ENCODE results near the gene PEMT.

The PEMT gene

DNA sequence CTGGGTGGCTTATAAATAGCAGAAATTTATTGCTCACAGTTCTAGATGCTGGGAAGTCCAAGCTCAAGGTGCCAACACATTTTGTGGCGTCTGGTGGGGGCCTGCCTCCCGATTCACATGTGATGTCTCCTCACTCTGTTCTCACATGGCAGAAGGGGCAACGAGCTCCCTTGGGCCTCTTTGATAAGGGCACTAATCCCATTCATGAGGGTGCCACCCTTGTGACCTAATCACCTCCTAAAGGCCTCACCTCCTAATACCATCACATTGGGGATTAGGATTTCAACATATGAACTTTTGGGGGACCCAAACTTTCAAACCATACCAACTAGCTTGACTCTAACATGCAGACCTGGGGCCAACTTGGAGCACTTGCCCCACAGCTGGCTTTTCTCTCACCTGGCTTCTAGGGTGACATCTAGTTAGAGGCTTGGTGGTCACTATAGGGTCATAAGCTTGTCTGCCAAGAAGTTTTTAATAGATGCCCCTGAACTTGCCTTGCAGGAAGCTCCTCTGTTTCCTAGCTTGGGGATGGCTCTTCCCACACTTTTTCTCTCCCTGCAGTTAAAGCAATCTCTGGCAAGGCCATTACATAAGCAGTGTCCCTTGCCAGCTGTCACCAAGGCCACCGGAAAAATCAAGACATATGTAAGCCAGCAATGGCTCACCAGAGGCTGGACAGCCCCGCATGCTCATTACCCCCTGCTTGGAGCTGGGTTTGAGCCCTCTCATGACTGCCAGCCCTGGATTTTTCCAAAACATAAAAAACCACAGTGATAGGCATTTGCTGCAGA lies 123.1 kb downstream of the PEMT start:
- no peak overlapping the region for H2AFZ ChIP-seq (ENCODE audit: low read length)
- H3K4me2 ChIP-seq (ENCODE audit: low read depth, low read length), result no peak overlapping the region
- TF ChIP-seq, protein P1, sequence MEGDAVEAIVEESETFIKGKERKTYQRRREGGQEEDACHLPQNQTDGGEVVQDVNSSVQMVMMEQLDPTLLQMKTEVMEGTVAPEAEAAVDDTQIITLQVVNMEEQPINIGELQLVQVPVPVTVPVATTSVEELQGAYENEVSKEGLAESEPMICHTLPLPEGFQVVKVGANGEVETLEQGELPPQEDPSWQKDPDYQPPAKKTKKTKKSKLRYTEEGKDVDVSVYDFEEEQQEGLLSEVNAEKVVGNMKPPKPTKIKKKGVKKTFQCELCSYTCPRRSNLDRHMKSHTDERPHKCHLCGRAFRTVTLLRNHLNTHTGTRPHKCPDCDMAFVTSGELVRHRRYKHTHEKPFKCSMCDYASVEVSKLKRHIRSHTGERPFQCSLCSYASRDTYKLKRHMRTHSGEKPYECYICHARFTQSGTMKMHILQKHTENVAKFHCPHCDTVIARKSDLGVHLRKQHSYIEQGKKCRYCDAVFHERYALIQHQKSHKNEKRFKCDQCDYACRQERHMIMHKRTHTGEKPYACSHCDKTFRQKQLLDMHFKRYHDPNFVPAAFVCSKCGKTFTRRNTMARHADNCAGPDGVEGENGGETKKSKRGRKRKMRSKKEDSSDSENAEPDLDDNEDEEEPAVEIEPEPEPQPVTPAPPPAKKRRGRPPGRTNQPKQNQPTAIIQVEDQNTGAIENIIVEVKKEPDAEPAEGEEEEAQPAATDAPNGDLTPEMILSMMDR (IDR thresholded peaks at IDR 0.05; ENCODE audit: low read length), result no peak
- TF ChIP-seq EZH2 (optimal IDR thresholded peaks at IDR 0.05; ENCODE audit: low read depth, low read length), result no peak
- TF ChIP-seq EZH2phosphoT487 (IDR thresholded peaks at IDR 0.05; ENCODE audit: low read length), result no peak
- peaks cover 7% of the 10 kb centered on the region; the same call in 1 of the 2 replicates for H3K27me3 ChIP-seq (replicated peaks; ENCODE audit: insufficient read depth, low read length)
- no peak for DNase-seq
- H3F3A ChIP-seq (ENCODE audit: insufficient read depth, low read length), result no peaks in the 10 kb centered on the region
- no peak overlapping the region for H3K4me3 ChIP-seq (ENCODE audit: low read length)
- H4K20me1 ChIP-seq (ENCODE audit: insufficient read depth, low read length), result no peaks in the 10 kb centered on the region
- H3K4me1 ChIP-seq (ENCODE audit: low read length), result no peaks in the 10 kb centered on the region
- H3K27ac ChIP-seq (ENCODE audit: low read length), result no peak overlapping the region
- H3K36me3 ChIP-seq (replicated peaks; ENCODE audit: insufficient read depth, low read length), result no peaks in the 10 kb centered on the region
- no peaks in the 10 kb centered on the region for H3K9me2 ChIP-seq (replicated peaks; ENCODE audit: insufficient read depth, low read length)
- no peaks in the 10 kb centered on the region for H3K9me3 ChIP-seq (replicated peaks; ENCODE audit: insufficient read depth, low read length)
- no peak overlapping the region for H3K9ac ChIP-seq (ENCODE audit: low read length)
- no peaks in the 10 kb centered on the region for H3K79me2 ChIP-seq (ENCODE audit: low read length)

DNA sequence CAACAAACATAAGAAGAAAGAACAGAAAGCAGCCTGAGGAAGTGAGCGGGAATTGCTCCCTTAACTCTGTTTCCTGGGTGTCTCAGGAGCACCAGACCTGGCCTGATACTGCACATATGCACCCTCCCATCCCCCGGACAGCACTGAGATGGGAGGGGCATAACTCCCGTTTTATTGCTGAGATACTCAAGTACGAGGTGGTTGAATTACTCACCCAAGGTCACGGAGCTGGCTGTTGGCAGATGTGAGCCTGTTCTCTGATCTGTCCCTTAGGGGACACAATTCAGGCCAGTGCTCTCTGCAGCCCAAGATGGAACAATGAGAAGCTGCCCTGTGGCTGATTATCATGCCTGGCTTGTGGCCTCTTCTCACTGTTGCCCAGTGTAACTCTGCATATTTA lies 123.8 kb downstream of the PEMT start:
- H3K9me3 ChIP-seq (replicated peaks; ENCODE audit: insufficient read depth, low read length), result no peaks in the 10 kb centered on the region
- DNase-seq, result no peak

DNA sequence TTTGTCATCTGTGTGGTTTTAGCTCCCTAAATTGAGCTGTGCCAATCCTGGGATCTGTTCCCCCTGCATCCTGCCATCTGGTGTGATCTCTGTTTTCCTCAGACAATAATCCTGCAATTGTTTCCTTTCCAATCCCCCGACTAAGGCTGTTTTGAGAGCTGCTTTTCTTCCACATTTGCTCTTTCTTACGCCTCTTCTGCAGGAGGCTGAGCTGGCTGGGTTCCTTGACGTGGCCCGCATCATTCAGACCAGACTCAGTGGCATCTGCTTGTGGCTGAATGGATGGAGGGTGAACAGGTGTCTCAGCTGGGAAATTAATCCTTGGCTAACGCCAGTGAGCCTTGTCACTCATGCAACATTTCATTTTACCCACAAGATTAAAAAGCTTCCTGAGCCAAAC lies 124.5 kb downstream of the PEMT start:
- H3K9me2 ChIP-seq (replicated peaks; ENCODE audit: insufficient read depth, low read length), result no peaks in the 10 kb centered on the region
- H3K27ac ChIP-seq (ENCODE audit: low read length), result no peak overlapping the region
- no peaks in the 10 kb centered on the region for H4K20me1 ChIP-seq (ENCODE audit: insufficient read depth, low read length)
- H3K27me3 ChIP-seq (replicated peaks; ENCODE audit: insufficient read depth, low read length), result peaks cover 7% of the 10 kb centered on the region; the same call in 1 of the 2 replicates
- no peaks in the 10 kb centered on the region for H3K9me3 ChIP-seq (replicated peaks; ENCODE audit: insufficient read depth, low read length)
- no peaks in the 10 kb centered on the region for H3F3A ChIP-seq (ENCODE audit: insufficient read depth, low read length)
- no peaks in the 10 kb centered on the region for H3K4me1 ChIP-seq (ENCODE audit: low read length)
- TF ChIP-seq EZH2 (optimal IDR thresholded peaks at IDR 0.05; ENCODE audit: low read depth, low read length), result no peak
- no peak for TF ChIP-seq EZH2phosphoT487 (IDR thresholded peaks at IDR 0.05; ENCODE audit: low read length)
- TF ChIP-seq, protein P1 (IDR thresholded peaks at IDR 0.05; ENCODE audit: low read length), result no peak
- DNase-seq, result no peak
- no peaks in the 10 kb centered on the region for H3K36me3 ChIP-seq (replicated peaks; ENCODE audit: insufficient read depth, low read length)
- H3K4me3 ChIP-seq (ENCODE audit: low read length), result no peak overlapping the region
- no peak overlapping the region for H3K9ac ChIP-seq (ENCODE audit: low read length)
- no peak overlapping the region for H2AFZ ChIP-seq (ENCODE audit: low read length)
- H3K4me2 ChIP-seq (ENCODE audit: low read depth, low read length), result no peak overlapping the region
- H3K79me2 ChIP-seq (ENCODE audit: low read length), result no peaks in the 10 kb centered on the region

More for the DNA sequence above, 123.8 kb downstream of the PEMT start:
- no peaks in the 10 kb centered on the region for H3F3A ChIP-seq (ENCODE audit: insufficient read depth, low read length)
- no peak overlapping the region for H3K4me2 ChIP-seq (ENCODE audit: low read depth, low read length)
- no peak overlapping the region for H3K9ac ChIP-seq (ENCODE audit: low read length)
- H3K36me3 ChIP-seq (replicated peaks; ENCODE audit: insufficient read depth, low read length), result no peaks in the 10 kb centered on the region
- H3K27me3 ChIP-seq (replicated peaks; ENCODE audit: insufficient read depth, low read length), result peaks cover 7% of the 10 kb centered on the region; the same call in 1 of the 2 replicates
- no peak overlapping the region for H3K27ac ChIP-seq (ENCODE audit: low read length)
- no peak overlapping the region for H2AFZ ChIP-seq (ENCODE audit: low read length)
- no peaks in the 10 kb centered on the region for H3K79me2 ChIP-seq (ENCODE audit: low read length)
- H3K4me1 ChIP-seq (ENCODE audit: low read length), result no peaks in the 10 kb centered on the region
- H4K20me1 ChIP-seq (ENCODE audit: insufficient read depth, low read length), result no peaks in the 10 kb centered on the region
- TF ChIP-seq EZH2 (optimal IDR thresholded peaks at IDR 0.05; ENCODE audit: low read depth, low read length), result no peak
- TF ChIP-seq, protein P1 (IDR thresholded peaks at IDR 0.05; ENCODE audit: low read length), result no peak
- TF ChIP-seq EZH2phosphoT487 (IDR thresholded peaks at IDR 0.05; ENCODE audit: low read length), result no peak
- H3K9me2 ChIP-seq (replicated peaks; ENCODE audit: insufficient read depth, low read length), result no peaks in the 10 kb centered on the region
- H3K4me3 ChIP-seq (ENCODE audit: low read length), result no peak overlapping the region

Measured in MM.1S (cell line).